ENCODE data around the gene FGL2. TPM values are rescaled to one million over a fixed set of nuclear protein-coding genes. Genes with fewer than 3 reads are reported as not detected.

FGL2 gene
- polyA plus RNA-seq, 3 donors = 238 to 775 (median 774) TPM

GRCh38 chr7:77182261-77182660, 17.4 kb downstream of the FGL2 start:
- Histone ChIP-seq H3K27me3 (ENCODE audit: control insufficient read depth in 2 of 2, insufficient read depth in 2 of 2, low read length in 2 of 2) (no peaks in the 10 kb centered on the region), H3K36me3 (replicated peaks in 1 of 2; ENCODE audit: control insufficient read depth in 1 of 2, insufficient read depth in 2 of 2, low read length in 2 of 2) (no peaks in the 10 kb centered on the region), H3K4me1 (ENCODE audit: control insufficient read depth in 1 of 2, insufficient read depth in 2 of 2, low read length in 2 of 2) (peaks cover 45 to 54% of the 10 kb centered on the region in 2 donors), H3K4me2 (replicated peaks; ENCODE audit: extremely low read depth, low read length, poor library complexity, severe bottlenecking) (no peak overlapping the region), H3K27ac (ENCODE audit: low read depth in 1 of 2, low read length in 2 of 2) (peak overlapping the region in 1 of 2 donors; percentile 42), H3K9me3 (replicated peaks in 1 of 2; ENCODE audit: control insufficient read depth in 1 of 2, insufficient read depth in 1 of 2, low read length in 2 of 2) (no peaks in the 10 kb centered on the region), H4K20me1 (ENCODE audit: insufficient read depth, low read length) (no peaks in the 10 kb centered on the region), H2AFZ (ENCODE audit: insufficient read depth, low read depth, low read length, poor library complexity, severe bottlenecking) (peak overlapping the region; percentile 44), H3K4me3 (replicated peaks in 1 of 3; ENCODE audit: low read depth in 2 of 3, low read length in 3 of 3) (peak overlapping the region in 1 of 3 experiments; percentile 42), H3K79me2 (ENCODE audit: insufficient read depth, low read length) (no peaks in the 10 kb centered on the region), H3K9ac (ENCODE audit: insufficient read depth, low read length, poor library complexity, severe bottlenecking) (no peak overlapping the region)
- H3K9me3 Mint-ChIP-seq = peaks cover 0 to 5% (median 4%) of the 10 kb centered on the region in 7 donors
- TF ChIP-seq CTCF (IDR thresholded peaks at IDR 0.05) = no peak
- H3K36me3 Mint-ChIP-seq = peaks cover 5% of the 10 kb centered on the region in 2 donors
- H3K27ac Mint-ChIP-seq = peak overlapping the region in 5 of 7 donors; percentile 19 to 63 (median 50)
- H3K27me3 Mint-ChIP-seq (ENCODE audit: low read depth in 3 of 3) = peaks cover 0 to 2% (median 0%) of the 10 kb centered on the region in 3 donors
- no CpG with 5 or more reads among the region's 1 CpG for WGBS (ENCODE audit: insufficient coverage)
- intact Hi-C loops (cut with micrococcal nuclease) = no loop called here
- no peak overlapping the region for H3K4me3 Mint-ChIP-seq
- DNase-seq = no peak
- peaks cover 49% of the 10 kb centered on the region for H3K4me1 Mint-ChIP-seq

- no peak overlapping the region for H3K4me2 ChIP-seq (replicated peaks; ENCODE audit: extremely low read depth, low read length, poor library complexity, severe bottlenecking)
- no CpG with 5 or more reads among the region's 3 CpGs for WGBS (ENCODE audit: insufficient coverage)
- TF ChIP-seq CTCF (IDR thresholded peaks at IDR 0.05) = no peak
Observed at GRCh38 chr7:77181734-77182133, 17.9 kb downstream of the FGL2 start.

More at GRCh38 chr7:77181734-77182133, 17.9 kb downstream of the FGL2 start:
- Mint-ChIP-seq H3K27me3 (ENCODE audit: low read depth in 3 of 3) (peaks cover 0 to 2% (median 0%) of the 10 kb centered on the region in 3 donors), H3K9me3 (peaks cover 0 to 5% (median 4%) of the 10 kb centered on the region in 7 donors), H3K36me3 (peaks cover 5% of the 10 kb centered on the region in 2 donors), H3K27ac (no peak overlapping the region), H3K4me3 (no peak overlapping the region), H3K4me1 (peaks cover 43% of the 10 kb centered on the region)
- no peak overlapping the region for H2AFZ ChIP-seq (ENCODE audit: insufficient read depth, low read depth, low read length, poor library complexity, severe bottlenecking)
- H3K36me3 ChIP-seq (replicated peaks in 1 of 2; ENCODE audit: control insufficient read depth in 1 of 2, insufficient read depth in 2 of 2, low read length in 2 of 2) = no peaks in the 10 kb centered on the region
- no peaks in the 10 kb centered on the region for H3K27me3 ChIP-seq (ENCODE audit: control insufficient read depth in 2 of 2, insufficient read depth in 2 of 2, low read length in 2 of 2)
- DNase-seq = no peak
- H3K4me1 ChIP-seq (ENCODE audit: control insufficient read depth in 1 of 2, insufficient read depth in 2 of 2, low read length in 2 of 2) = peaks cover 40 to 48% of the 10 kb centered on the region in 2 donors
- no peak overlapping the region for H3K9ac ChIP-seq (ENCODE audit: insufficient read depth, low read length, poor library complexity, severe bottlenecking)
- no peaks in the 10 kb centered on the region for H4K20me1 ChIP-seq (ENCODE audit: insufficient read depth, low read length)
- H3K4me3 ChIP-seq (replicated peaks in 1 of 3; ENCODE audit: low read depth in 2 of 3, low read length in 3 of 3) = no peak overlapping the region
- intact Hi-C loops (cut with micrococcal nuclease) = no loop called here
- H3K27ac ChIP-seq (ENCODE audit: low read depth in 1 of 2, low read length in 2 of 2) = no peak overlapping the region
- H3K79me2 ChIP-seq (ENCODE audit: insufficient read depth, low read length) = no peaks in the 10 kb centered on the region
- H3K9me3 ChIP-seq (replicated peaks in 1 of 2; ENCODE audit: control insufficient read depth in 1 of 2, insufficient read depth in 1 of 2, low read length in 2 of 2) = no peaks in the 10 kb centered on the region

Measured in CD14-positive monocyte (primary cell).